Cardiac fibroblast (primary cell): Measurements from ENCODE around the gene SAFB.

ENCODE experiments used
- DNase-seq, 2 donors: peaks; one replicate each; pipeline versions ENCODE4 v3.0.0 to v3.0.0-alpha.2; 2010; ENCODE audit warnings: low read depth in 2 of 2
- H3K4me3 ChIP-seq, 2 donors: replicated peaks in 1 of 2; 1 replicate in 1 of 2; 2 replicates in 1 of 2; pipeline ENCODE4 v1.5.1; 2011; ENCODE audit warnings: low read depth in 2 of 2, low read length in 2 of 2, mild to moderate bottlenecking in 2 of 2, moderate library complexity in 1 of 2
- TF ChIP-seq, protein P1 (sequence below): IDR thresholded peaks from one replicate; pipeline ENCODE4 v1.5.1; 2011; ENCODE audit warnings: low read depth, mild to moderate bottlenecking, low read length, inconsistent platforms

SAFB gene

GRCh38 chr19:5632657-5633056 is 9.8 kb downstream of the SAFB start:
- DNase-seq: no peak
- no peak overlapping the region for H3K4me3 ChIP-seq
- TF ChIP-seq, protein P1, sequence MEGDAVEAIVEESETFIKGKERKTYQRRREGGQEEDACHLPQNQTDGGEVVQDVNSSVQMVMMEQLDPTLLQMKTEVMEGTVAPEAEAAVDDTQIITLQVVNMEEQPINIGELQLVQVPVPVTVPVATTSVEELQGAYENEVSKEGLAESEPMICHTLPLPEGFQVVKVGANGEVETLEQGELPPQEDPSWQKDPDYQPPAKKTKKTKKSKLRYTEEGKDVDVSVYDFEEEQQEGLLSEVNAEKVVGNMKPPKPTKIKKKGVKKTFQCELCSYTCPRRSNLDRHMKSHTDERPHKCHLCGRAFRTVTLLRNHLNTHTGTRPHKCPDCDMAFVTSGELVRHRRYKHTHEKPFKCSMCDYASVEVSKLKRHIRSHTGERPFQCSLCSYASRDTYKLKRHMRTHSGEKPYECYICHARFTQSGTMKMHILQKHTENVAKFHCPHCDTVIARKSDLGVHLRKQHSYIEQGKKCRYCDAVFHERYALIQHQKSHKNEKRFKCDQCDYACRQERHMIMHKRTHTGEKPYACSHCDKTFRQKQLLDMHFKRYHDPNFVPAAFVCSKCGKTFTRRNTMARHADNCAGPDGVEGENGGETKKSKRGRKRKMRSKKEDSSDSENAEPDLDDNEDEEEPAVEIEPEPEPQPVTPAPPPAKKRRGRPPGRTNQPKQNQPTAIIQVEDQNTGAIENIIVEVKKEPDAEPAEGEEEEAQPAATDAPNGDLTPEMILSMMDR: no peak

- H3K4me3 ChIP-seq: no peak overlapping the region
Measured at GRCh38 chr19:5635427-5635826, 12.5 kb downstream of the SAFB start.

DNA sequence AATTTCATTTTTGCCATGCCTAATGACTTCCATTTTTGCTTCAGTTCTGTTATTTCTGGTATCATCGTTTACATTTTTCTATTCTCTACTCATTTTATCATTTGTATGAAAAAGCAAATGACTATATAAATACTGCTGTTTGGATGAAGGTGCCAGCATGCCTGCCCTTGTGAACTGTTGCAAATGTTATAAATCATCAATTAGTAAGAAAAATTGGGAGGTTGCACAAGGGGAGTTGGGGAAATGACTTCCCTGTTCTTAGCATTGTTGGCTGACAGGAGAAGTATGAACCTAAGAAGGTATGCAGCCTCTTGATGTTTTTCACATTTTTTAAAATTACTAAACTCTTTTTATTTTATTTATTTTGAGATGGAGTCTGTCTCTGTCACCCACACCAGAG is 15.1 kb downstream of the SAFB start:
- no peak overlapping the region for H3K4me3 ChIP-seq
- DNase-seq: no peak
- TF ChIP-seq, protein P1: no peak

More at GRCh38 chr19:5635427-5635826, 12.5 kb downstream of the SAFB start:
- TF ChIP-seq, protein P1: no peak
- no peak for DNase-seq

GRCh38 chr19:5641171-5641570 is 18.3 kb downstream of the SAFB start:
- no peak overlapping the region for H3K4me3 ChIP-seq
- DNase-seq: no peak
- TF ChIP-seq, protein P1: no peak

- TF ChIP-seq, protein P1: no peak
- DNase-seq: no peak
Measured at GRCh38 chr19:5642204-5642603, 19.3 kb downstream of the SAFB start.

GRCh38 chr19:5643060-5643459 is 20.2 kb downstream of the SAFB start:
- H3K4me3 ChIP-seq: no peak overlapping the region
- TF ChIP-seq, protein P1: no peak
- DNase-seq: no peak

More at GRCh38 chr19:5642204-5642603, 19.3 kb downstream of the SAFB start:
- H3K4me3 ChIP-seq: no peak overlapping the region

- TF ChIP-seq, protein P1: no peak
- DNase-seq: peak in 1 of 2 donors; percentile 32
- H3K4me3 ChIP-seq: no peak overlapping the region
Measured at GRCh38 chr19:5644037-5644436, 21.2 kb downstream of the SAFB start.
